ENCODE measurements around the gene CFAP61. TPM values are rescaled to one million over a fixed set of nuclear protein-coding genes. Genes with fewer than 3 reads are reported as not detected.
"Not testable (repeated sequence)": the region's sequence is repeated elsewhere in the genome, so short reads cannot be mapped to it uniquely, and the experiment has no call there.

CFAP61 gene
- total RNA-seq, 1 experiment from 2014 or later: 1.5 TPM

DNA sequence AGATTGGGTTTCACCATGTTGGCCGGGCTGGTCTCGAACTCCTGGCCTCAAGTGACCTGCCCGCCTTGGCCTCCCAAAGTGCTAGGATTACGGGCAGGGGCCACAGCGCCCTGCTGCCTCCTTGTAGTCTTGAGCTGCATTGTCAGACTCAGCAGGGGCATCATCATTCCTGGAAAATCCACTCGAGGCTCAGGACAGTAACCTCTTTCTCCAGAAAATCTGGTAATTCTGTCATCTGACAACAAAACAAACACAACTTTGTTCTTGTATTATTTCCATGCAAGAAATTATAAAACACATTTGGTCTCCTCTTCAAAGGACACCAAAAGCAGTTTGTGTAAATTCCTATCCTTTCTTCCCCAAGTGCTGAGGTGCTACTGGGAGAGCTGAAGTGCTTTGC is 178.4 kb downstream of the CFAP61 start:
- DNase-seq (ENCODE audit: low read depth): no peak

DNA sequence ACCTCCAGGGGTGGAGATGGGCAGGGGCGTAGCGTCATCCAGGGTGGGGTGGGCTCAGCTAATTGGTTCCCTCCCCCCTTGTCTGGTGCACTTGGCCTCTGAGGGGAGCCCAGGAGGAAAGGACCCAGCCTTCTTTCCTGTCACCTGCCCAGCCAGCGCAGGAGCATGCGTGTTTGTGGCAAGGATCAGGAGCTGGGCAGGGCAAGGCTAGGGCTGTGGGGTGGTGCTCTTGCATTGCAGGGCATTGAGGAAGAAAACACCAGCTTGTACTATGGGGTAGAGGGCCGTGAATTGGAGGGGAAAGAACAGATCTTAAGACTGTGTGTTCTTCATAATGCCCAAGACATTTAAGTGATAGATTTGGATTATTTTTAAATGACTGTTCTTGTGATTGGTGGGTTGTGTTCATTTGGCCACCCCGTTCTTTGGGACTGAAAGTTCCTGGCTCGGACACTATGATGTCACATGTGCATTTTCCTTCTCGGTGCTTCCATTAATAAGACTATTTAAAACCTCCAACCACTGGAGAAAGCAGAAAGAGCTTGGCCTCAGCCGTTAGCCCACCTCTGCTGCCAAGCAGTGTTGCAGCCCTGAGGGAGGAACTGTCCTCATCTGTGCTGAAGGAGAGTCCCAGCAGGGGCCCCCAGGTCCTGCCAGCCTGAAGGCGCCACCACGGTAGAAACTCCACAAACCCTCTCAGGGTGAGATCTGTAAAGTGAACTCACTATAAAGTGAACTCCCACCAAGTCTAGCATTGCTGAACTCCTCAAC is 179.4 kb downstream of the CFAP61 start:
- no peak for DNase-seq (ENCODE audit: low read depth)

DNA sequence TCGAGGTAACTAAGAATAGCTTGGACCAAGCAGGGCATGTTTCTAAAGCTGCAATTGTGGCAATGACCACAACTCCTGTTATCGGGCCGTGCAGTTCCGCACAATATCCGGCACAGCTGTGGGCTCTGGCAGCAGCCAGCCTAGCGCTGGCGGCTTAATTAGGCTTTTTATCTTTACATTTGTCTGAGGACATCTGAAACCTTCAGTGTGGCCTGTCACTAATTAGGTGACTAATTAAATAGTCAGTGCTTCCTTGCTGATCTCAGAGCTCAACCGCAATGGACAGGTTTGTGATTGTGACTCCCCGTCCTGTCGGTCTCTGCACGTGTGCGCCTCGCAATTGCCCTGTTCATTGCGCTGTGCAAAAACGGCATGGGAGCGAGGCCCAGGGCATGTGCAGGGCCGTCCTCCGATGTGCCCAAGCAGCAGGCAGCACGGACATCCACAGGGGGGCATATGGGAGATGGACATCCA is 180.7 kb downstream of the CFAP61 start:
- DNase-seq (ENCODE audit: low read depth): peak; percentile 79

DNA sequence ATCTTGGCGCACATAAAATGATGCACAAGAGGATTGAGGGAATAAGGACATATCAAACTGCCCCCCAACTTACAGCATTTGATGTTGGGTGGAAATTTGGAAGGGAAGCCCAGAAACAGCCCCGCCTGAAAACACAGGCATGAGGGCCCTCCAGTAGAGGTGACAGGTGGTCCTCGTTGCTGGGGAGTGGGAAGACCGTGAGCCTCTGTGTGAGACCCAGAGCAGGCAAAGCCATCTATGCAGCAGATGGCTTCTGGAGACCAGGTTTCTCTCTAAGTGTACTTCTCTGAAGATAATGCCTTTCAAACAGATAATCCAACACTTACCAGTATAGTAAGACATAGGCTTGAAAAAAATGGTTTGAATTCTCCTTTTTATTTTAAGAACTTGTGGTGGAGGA is 183.3 kb downstream of the CFAP61 start:
- no peak for DNase-seq (ENCODE audit: low read depth)

DNA sequence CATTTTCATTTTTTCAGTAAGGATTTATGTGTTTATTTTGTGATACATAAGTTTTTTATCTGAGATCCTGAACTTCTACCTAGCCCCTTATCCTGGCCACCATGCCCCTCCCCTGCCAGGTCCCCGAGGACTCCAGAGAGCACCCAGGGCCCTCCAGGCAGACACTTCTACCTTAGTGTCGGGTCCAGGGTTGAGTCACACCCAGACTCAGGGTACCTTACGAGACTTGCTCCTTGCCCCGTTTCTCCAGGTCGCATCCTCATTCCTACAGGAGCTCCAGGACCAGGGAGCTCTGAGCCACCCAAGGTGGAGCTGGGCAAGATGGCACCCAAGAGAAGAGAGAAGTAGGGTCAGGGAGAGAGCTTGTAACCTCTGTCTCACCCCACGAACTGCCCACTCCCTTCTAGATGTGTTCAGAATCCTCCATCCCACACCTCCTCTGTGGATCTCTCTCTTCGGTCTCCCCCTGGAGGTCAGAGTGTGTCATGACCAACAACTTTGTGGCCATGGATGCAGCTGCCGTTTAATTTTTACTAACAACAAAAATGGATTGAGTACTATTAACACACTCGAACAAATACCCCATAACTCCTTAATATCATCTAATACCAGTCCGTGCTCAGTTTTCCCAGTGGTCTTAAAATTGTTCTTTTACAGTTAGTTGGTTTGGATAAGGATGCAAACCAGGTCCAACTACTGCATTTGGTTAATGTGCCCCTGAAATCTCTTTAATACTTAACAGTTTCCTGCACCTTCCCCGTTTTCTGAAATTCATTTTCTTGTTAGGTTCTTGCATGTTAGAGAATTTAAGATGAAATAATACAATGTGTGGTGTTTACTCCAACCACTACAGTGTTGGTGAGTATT is 185.0 kb downstream of the CFAP61 start:
- DNase-seq (ENCODE audit: low read depth): peak; percentile 49

DNA sequence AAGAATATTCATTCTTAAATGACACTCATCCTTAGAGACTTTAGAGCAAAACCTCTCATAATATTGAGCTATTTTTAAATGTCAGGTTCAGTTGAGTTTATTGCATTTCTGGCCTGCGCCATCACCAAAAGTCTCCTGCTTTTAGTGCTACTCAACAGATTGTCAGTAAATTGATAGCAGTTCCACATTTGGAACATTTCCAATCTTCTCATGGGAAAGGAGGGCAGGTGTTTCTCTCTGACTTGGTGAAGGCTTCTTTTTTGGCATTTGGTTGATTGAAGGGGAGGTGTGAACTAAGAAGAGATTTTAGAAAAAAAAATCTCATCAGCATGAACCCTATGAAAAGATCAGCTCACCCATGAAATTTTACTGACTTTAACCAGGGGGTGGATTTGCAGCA is 189.6 kb downstream of the CFAP61 start:
- DNase-seq (ENCODE audit: low read depth): no peak

DNA sequence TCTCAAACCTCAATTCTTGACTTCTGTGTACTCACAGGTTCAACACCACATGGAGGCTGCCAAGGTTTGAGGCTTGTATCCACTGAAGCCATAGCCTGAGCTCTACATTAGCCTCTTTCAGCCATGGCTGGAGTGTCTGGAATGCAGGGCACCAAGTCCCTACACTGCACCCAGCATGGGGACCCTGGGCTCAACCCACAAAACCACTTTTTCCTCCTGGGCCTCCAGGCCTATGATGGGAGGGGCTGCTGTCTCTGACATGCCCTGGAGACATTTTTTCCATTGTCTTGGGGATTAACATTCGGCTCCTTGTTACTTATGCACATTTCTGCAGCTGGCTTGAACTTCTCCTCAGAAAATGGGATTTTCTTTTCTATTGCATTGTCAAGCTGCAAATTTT is 192.1 kb downstream of the CFAP61 start:
- DNase-seq (ENCODE audit: low read depth): not testable (repeated sequence)

DNA sequence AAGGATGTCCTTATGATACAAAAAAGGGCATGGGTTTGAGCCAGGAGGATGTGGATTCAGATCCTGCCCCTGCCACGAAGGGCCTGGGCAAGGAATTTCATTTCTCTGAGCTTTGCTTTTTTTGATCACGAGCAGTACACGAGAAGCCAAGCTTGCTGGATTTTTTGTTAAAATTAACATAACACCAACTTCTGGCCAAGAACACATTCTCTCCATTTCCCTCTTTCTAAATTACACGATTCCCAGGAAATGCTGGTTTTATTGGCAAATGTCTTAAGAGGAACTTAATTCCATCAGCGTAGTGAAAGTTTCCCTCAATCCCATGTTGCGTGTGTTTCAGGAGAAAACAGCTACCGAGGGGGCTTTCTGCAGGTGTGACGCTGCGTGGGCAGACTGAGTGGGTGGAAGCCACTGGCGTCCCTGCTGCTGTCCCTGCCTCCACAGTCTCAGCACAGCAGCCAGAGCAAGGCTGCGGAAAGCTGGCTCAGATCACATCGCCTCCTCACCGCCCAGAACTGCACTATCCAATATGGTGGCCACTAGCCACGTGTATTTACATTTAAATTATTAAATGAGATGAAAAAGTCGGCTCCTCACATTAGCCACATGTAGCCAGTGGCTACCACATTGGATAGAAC is 194.8 kb downstream of the CFAP61 start:
- no peak for DNase-seq (ENCODE audit: low read depth)

DNA sequence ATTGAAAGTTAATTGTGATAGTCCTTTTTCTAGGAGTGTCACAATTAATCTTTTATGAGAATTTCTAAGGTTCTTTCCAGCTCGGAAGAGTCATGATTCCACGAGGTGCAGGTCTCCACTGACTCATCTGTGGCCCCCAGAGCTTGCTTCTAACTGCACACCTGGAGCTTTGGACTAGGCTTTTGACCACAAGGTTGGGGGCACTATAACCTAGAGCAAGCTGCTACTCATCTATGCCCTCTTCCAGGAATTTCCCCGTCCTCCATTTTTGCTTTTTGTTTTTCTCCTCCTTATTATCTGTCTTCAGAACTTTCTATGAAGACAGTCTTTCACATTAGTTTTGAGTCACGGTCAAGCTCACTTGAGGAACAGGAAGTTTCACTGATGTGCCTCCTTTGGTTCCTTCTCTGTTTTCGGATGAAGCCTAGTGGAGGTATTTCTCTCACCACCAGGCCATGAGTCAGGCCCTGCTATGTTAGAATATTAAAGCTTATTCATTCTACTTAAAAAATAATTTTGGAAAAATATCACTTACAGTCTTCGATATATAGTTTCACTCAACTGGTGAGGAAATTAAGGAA is 196.4 kb downstream of the CFAP61 start:
- no peak for DNase-seq (ENCODE audit: low read depth)

DNA sequence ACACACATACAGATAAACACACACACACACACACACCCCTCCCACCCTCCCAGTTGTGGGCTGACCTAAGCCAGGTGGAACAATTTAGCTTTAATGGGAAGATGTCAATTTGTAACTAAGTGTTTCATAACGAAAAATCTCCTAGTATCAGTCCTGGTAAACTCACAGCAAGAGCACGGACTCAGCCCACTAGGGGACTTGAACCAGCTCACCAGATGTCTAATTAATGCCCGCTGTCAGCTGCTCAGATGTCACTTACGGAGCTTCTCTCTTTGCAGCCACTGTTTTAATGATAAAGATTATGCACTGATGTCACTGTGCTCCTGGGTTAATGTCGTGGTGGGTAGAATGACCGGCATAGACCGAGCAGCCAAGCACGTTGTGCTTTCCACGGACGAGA is 199.0 kb downstream of the CFAP61 start:
- no peak for DNase-seq (ENCODE audit: low read depth)

DNA sequence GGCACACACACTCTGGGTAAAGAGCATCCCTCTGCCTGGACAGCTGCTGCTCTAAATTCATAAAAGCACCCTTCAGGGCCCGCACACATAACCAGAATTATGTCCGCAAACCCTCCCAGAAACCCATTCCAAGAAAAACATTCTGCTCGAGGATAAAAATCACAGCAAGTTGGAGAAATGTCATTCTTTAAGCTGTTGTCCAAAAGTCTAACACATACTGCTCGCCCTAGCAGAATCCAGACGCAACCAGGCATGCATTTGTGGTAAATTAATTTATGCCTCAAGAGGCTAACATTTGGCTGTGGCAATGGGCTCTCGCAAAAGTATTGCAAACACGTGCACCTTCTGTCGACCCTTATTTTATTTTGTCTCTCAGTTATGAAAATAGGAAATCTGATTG is 199.5 kb downstream of the CFAP61 start:
- DNase-seq (ENCODE audit: low read depth): no peak

DNA sequence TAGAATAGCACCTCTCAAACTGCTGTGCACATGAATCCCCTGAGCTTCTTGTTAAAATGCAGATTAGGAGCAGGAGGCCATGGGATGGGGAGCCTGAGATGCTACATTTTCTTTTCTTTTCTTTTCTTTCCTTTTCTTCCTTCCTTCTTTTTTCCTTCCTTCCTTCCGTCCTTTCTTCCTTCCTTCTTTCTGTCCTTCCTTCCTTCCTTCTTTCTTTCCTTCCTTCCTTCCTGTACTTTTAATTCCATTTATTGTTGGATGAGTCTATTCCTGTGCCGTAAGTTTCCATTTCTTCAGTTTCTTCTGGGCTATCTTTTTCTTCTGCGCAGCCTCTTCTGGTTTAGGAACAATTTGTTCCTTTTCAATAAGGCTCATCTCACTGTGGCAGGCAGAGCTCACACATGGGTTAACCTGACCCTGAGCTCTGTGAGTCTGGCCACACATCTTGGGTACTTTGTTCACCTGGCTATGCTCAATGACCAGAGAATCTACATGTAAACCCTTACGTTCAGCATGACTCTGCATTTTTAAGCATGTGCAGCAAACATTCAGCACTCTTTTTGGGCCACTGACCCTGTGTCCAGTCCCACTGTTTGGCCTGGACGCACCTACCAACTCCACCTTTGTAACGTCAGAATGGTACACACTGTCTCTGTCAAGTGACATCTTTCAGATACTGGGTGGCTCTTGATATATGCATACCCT is 200.9 kb downstream of the CFAP61 start:
- DNase-seq (ENCODE audit: low read depth): no peak

DNA sequence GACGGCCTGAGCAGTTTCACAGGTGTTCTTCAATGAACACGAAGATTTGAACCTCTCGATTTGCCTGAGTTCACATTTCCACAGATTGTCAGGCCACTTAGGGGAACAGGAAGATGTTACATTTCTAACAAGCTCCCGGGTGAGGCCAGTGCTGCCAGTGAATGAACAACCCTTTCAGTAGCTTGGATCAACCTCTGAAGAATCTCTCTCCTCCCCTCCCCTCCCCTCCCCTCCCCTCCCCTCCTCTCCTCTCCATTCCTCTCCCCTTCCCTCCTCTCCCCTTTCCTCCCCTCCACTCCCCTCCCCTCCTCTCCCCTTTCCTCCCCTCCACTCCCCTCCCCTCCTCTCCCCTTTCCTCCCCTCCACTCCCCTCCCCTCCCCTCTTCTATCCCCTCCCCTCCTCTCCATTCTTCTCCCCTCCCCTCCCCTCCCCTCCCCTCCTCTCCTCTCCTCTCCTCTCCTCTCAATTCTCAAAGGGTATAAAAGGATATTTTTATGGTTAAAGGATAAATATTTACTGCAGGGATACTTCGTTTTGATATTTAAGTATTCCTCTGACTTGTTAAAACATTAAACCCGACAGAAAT is 201.5 kb downstream of the CFAP61 start:
- DNase-seq (ENCODE audit: low read depth): no peak

DNA sequence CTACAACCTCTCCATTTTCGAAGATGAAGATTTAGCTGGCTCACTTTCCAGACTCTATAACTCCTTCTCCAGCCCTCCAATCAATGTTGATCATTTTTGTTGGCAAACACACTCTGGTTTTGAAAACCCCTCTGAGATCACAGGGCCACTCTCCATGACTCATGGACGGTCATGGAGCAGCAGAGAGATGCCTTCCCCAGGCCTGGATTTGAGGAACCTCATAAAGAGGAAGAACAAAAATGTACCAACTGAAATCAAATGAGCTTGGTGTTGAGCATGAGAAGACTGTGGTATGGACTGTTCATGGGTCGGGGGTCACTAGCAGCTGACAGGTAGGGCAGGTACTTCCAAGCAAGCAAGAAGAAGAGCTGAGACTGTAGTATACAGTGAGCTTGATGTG is 202.8 kb downstream of the CFAP61 start:
- DNase-seq (ENCODE audit: low read depth): no peak

DNA sequence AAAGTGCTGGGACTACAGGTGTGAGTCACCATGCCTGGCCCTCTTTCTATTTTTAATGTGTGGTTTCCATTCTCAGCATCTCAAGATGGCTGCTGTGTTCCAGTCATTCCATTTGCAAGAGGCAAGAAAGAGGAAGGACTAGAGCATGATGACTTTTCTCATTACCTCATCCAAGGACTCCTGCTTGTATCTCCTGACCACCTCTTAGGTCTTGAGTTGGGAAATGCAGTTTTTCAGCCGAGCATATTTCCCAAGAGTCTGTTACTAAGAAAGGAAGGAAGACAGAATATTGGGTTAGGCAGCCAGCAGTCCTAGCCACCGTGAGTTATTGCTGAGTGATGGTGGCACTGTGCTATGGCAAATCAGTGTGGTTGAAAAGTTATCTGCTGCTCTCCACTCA is 207.2 kb downstream of the CFAP61 start:
- DNase-seq (ENCODE audit: low read depth): no peak

DNA sequence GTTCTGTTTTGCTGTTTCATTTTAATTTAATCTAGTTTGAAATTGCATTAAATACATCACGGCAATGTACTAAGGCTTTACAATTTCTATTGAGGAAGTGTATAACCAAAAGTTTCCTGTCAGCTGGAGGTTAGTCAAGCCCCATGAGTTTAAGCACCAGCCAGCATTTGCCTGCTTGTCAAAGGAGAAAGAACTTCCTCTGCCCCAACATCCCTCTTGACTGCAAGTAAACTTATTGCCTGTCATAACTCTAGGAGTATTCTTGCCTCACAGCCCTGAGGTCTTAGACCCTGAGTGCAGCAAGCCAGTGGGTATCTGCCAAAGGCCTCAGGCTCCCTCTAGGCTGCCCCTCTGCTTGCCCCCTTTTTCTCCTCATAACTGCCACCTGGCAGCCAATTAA is 208.8 kb downstream of the CFAP61 start:
- no peak for DNase-seq (ENCODE audit: low read depth)

DNA sequence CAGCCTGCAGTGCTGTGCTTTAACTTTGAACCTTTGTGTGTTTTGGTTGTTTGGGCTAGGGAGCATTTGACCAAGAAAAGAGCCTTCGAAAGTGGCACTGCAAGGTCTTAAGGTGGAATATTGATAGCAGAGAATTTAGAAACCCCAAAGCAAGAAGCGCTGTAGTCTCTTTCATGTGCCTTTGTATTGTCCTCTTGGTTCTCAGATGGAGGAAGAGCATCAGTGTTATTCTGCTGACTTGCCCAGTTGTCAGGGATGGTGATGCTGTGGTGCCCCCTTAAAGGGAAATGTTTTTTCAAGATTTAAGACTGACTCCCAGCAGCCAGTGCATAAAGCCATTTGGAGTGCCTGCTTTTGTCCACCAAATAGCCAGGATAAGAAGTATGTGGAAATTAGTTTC is 212.9 kb downstream of the CFAP61 start:
- no peak for DNase-seq (ENCODE audit: low read depth)

DNA sequence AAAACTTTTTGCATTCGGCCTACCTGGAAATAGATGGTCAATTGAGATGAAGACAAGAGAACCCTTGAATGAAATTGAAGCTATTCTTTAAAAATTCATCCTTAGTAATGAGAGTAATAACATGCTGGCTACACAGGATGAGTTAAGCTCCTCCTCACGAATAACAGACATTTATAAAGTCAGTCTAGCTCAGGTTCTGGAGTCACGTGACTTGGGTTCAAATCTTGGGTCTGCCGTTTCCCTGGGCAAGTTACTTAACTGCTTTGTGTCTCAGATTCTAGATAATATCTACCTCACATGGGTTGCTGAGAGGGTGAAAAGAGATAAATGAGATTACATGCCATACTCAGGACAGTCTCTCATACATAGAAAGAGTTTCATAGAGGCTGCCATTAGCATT is 214.2 kb downstream of the CFAP61 start:
- DNase-seq (ENCODE audit: low read depth): no peak

DNA sequence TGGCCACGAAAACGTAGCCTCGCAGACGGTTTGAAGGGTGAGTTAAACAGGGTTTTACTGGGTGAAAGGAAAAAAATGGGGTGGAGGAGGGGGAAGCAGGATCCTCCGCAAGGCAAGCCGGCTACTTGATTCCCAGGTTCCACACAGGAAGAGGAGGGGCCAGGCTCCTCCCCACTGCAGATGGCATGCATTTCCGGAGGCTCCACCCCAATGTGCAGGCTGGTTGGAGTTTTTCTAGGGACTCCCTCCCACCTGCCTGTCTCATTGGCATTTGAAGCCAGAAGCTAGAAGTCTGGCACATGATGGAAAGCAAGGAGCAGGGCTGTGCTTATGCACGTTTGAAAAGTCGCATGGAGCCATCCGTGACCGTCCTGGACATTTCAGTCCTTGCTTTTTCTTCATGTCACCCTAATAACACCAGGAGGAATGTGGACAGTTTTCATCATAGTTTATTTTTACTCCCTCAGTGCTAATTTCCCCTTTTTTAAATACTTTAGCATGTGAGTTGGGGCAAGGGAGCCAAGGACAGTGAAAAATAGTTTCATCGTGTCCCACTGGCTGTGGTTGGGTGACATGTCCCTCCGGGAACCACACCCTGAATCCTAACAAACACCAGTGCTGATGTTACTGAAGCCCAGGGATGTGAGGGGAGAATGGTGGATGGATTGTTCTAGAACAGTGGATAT is 215.5 kb downstream of the CFAP61 start:
- DNase-seq (ENCODE audit: low read depth): peak; percentile 65

DNA sequence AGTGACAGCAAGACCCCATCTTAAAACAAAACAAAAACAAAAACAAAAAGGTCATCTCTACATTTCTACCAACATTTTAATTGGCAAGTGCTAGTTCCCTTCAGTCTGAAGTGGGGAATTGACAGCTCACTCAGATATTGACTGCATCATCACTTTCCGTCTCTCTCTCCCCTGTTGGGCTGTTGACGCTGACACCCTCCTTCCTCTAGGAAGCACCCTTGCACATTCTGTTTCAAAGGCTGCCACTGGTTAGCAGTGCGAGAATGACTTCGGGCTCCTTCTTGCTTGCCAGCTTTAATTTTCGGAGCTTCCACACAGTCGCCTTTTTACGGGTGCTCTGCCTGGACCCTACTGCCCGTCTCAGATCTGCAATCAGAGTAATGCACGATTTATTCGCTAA is 218.9 kb downstream of the CFAP61 start:
- no peak for DNase-seq (ENCODE audit: low read depth)

DNA sequence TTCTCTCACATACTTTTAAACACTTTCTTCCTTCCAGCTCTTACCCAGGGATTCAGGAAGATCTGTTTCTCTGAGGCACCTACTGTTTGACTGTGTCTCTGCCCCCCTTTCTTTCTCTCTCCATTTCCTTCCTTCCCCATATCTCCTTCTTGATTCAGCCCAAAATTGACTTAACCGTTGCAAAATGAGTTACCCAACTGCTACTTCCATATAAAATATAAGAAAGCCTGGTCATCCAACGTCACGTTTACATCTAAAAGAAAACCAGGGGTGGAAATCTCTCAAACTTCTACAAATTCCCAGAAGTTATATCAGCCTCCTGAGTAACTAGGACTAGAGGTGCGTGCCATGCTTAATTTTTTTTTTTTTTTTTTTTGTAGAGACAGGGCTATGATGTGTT is 220.4 kb downstream of the CFAP61 start:
- DNase-seq (ENCODE audit: low read depth): no peak

Data from Daoy (cell line).